Endothelial cell of hepatic sinusoid (primary cell): Measurements from ENCODE around the gene NRSN2.
"Not testable (repeated sequence)": the region's sequence is repeated elsewhere in the genome, so short reads cannot be mapped to it uniquely, and the experiment has no call there.

Experiments used
- in situ Hi-C: cut with HindIII; loops from 2 replicates; pipeline ENCODE4 v1.10.0; 2017; ENCODE audit warnings: low sequenced_read_pairs

Gene NRSN2

GRCh38 chr20:393296-393695, 46.4 kb downstream of the NRSN2 start:
- in situ Hi-C loops, result not testable (repeated sequence)

DNA sequence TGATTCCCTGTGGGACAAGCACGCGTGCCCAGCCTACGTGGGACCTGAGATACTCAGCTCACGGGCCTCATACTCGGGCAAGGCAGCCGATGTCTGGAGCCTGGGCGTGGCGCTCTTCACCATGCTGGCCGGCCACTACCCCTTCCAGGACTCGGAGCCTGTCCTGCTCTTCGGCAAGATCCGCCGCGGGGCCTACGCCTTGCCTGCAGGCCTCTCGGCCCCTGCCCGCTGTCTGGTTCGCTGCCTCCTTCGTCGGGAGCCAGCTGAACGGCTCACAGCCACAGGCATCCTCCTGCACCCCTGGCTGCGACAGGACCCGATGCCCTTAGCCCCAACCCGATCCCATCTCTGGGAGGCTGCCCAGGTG, 49.3 kb downstream of the NRSN2 start:
- in situ Hi-C loops, result no loop called here

DNA sequence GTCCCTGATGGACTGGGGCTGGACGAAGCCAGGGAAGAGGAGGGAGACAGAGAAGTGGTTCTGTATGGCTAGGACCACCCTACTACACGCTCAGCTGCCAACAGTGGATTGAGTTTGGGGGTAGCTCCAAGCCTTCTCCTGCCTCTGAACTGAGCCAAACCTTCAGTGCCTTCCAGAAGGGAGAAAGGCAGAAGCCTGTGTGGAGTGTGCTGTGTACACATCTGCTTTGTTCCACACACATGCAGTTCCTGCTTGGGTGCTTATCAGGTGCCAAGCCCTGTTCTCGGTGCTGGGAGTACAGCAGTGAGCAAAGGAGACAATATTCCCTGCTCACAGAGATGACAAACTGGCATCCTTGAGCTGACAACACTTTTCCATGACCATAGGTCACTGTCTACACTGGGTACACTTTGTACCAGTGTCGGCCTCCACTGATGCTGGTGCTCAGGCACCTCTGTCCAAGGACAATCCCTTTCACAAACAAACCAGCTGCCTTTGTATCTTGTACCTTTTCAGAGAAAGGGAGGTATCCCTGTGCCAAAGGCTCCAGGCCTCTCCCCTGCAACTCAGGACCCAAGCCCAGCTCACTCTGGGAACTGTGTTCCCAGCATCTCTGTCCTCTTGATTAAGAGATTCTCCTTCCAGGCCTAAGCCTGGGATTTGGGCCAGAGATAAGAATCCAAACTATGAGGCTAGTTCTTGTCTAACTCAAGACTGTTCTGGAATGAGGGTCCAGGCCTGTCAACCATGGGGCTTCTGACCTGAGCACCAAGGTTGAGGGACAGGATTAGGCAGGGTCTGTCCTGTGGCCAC, 49.9 kb downstream of the NRSN2 start:
- in situ Hi-C loops, result no loop called here

DNA sequence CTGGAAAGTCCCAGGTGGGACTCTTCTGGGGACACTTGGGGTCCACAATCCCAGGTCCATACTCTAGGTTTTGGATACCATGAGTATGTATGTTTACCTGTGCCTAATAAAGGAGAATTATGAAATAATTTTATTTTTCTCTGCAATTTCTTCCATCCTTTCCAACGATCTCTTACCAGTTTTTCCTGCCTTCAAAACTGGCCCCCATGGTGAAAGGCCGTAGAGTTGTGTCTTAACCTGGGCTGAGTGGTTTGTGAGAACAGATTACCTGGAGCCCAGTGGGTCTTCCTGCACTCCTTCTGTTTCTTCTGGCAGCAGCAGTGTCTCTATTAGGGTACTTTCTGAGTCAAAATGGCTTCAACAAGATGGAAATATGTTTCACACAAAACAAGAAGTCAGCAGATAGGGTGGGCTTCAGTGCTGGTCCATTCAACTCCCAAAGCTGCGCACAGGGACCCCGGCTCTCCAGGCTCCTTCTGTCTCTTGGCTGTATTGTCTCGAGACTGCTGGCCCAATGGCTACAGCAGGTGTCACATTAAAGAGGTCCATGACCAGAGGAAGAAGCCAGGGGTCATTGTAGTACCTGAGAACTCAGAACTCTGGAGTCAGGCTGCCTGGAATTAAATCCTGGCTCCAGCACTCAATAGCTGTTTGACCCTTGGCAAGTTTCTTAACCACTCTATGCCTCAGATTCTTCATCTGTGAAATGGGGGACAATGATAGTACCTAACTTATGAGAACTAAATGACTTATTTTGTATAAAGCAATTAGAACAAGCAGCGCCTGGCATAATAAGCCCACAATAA, 50.7 kb downstream of the NRSN2 start:
- in situ Hi-C loops, result no loop called here

DNA sequence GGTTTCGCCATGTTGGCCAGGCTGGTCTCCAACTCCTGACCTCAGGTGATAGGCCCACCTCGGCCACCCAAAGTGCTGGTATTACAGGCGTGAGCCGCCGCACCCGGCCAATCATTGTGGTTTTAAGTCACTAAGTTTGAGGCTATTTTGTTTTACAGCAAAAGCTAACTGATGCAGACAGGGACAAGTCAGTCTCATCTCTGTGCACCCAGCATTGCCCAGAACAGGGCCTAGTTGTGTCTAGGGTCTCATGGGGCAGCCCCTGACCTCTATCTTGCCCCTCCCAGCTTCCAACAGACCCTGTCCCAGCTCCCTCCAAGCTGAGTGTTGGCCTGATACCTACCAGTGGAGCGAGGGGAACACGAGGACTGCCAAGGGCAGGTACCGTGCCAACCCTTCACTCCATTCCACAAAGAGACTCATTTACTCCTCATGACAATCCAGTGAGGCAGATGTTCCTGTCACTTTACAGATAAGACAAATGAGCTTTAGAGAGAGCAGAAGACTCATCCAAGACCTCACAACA, 52.3 kb downstream of the NRSN2 start:
- in situ Hi-C loops, result no loop called here

GRCh38 chr20:400128-400453, 53.2 kb downstream of the NRSN2 start:
- in situ Hi-C loops, result loop anchor here (5.0 kb wide), 1 partner anchor 38 kb away; no protein-coding TSS in a partner anchor

GRCh38 chr20:400454-401275, 53.8 kb downstream of the NRSN2 start:
- in situ Hi-C loops, result loop anchor here (5.0 kb wide), 1 partner anchor 38 kb away; no protein-coding TSS in a partner anchor

- in situ Hi-C loops, result loop anchor here (5.0 kb wide), 1 partner anchor 40 kb away; no protein-coding TSS in a partner anchor
These were observed 55.0 kb downstream of the NRSN2 start for GRCh38 chr20:401682-402495.

DNA sequence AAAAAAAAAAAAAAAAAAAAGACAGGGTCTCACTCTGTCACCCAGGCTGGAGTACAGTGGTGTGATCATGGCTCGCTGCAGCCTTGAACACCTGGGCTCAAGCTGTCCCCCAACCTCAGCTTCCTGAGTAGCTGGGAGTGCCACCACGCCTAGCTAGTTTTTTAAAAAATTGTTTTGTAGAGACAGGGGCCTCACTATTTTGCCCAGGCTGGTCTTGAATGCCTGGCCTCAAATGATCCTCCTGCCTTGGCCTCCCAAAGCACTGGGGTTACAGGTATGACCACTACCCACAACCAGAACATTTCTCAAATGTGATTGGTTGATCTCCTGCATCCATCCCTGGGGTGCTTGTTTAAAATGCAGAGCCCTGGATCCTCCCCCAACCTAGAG, 55.6 kb downstream of the NRSN2 start:
- in situ Hi-C loops, result loop anchor here (5.0 kb wide), 1 partner anchor 40 kb away; no protein-coding TSS in a partner anchor

GRCh38 chr20:402898-403581, 56.1 kb downstream of the NRSN2 start:
- in situ Hi-C loops, result loop anchor here (5.0 kb wide), 1 partner anchor 41 kb away; no protein-coding TSS in a partner anchor

GRCh38 chr20:403582-403957, 56.7 kb downstream of the NRSN2 start:
- in situ Hi-C loops, result loop anchor here (5.0 kb wide), 1 partner anchor 41 kb away; no protein-coding TSS in a partner anchor

DNA sequence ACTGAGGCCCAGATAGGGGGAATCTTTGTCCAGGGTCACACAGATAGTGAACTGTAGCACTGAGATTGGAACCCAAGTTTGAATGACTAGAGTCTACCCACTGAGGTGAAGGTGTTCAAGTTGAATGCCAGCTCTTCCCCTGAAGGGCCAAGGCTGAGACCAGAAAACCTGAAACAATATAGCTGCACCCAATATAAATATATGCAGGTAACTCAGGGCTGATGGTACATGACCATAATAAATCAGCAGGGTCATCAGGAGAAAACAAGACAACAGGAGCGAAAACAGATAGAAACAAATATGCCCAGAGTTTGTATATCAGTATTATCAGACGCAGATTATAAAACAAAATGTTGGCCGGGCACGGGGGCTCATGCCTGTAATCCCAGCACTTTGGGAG, 57.2 kb downstream of the NRSN2 start:
- in situ Hi-C loops, result loop anchor here (5.0 kb wide), 1 partner anchor 42 kb away; no protein-coding TSS in a partner anchor
